Ovary (tissue), 3 donors: ENCODE data around the gene COX6B2.

Experiments
- CTCF ChIP-seq, 3 donors: fragments of 450-650 bp in 2 of 3; fragments of 200-600 bp in 1 of 3; IDR thresholded peaks; one replicate each; pipeline versions ENCODE4 v1.5.1 to v1.8.0; 2016 to 2022; ENCODE audit warnings: antibody characterized with exemption in 3 of 3, mild to moderate bottlenecking in 1 of 3
- EP300 ChIP-seq: sonication (generic); formaldehyde crosslinking; IDR thresholded peaks from one replicate; pipeline ENCODE4 v1.6.1; 2017; ENCODE audit warnings: antibody characterized with exemption
- donor health status: DM: no; HTN: no; CAD: no.

GRCh38 chr19:55306712-55307111, 47.8 kb downstream of the COX6B2 start:
- TF ChIP-seq CTCF (IDR thresholded peaks at IDR 0.05) (no peak), EP300 (no peak)
